ENCODE measurements around the gene RITA1. TPM values are rescaled to one million over a fixed set of nuclear protein-coding genes. Genes with fewer than 3 reads are reported as not detected.

Gene RITA1
- total RNA-seq, 3 donors from 2014 or later: 13.0 to 17.0 (median 14.9) TPM

GRCh38 chr12:113163030-113163360 lies 22.5 kb upstream of the RITA1 start:
- intact Hi-C loops (cut with DNase I, micrococcal nuclease): no loop called here

GRCh38 chr12:113164014-113164413 lies 21.5 kb upstream of the RITA1 start:
- DNase-seq: no peak
- no peak for TF ChIP-seq CTCF (IDR thresholded peaks at IDR 0.05)
- no peaks in the 10 kb centered on the region for H3K36me3 ChIP-seq (ENCODE audit: low read depth)
- ATAC-seq: no peak
- intact Hi-C loops (cut with DNase I, micrococcal nuclease): no loop called here
- no peak overlapping the region for H3K4me3 ChIP-seq
- H3K9me3 ChIP-seq: no peaks in the 10 kb centered on the region
- H3K4me1 ChIP-seq (ENCODE audit: low read depth): no peaks in the 10 kb centered on the region

More at GRCh38 chr12:113163030-113163360, 22.5 kb upstream of the RITA1 start:
- no peaks in the 10 kb centered on the region for H3K9me3 ChIP-seq
- ATAC-seq (no peak), DNase-seq (no peak)
- TF ChIP-seq CTCF (IDR thresholded peaks at IDR 0.05): no peak
- H3K36me3 ChIP-seq (ENCODE audit: low read depth): no peaks in the 10 kb centered on the region
- no peaks in the 10 kb centered on the region for H3K4me1 ChIP-seq (ENCODE audit: low read depth)
- no peak overlapping the region for H3K4me3 ChIP-seq

GRCh38 chr12:113165521-113166450 lies 19.7 kb upstream of the RITA1 start:
- Histone ChIP-seq H3K4me1 (ENCODE audit: low read depth) (no peaks in the 10 kb centered on the region), H3K9me3 (no peaks in the 10 kb centered on the region), H3K36me3 (ENCODE audit: low read depth) (no peaks in the 10 kb centered on the region), H3K4me3 (no peak overlapping the region)
- ATAC-seq: no peak
- intact Hi-C loops (cut with DNase I, micrococcal nuclease): no loop called here
- no peak for TF ChIP-seq CTCF (IDR thresholded peaks at IDR 0.05)
- no peak for DNase-seq

- no peaks in the 10 kb centered on the region for H3K36me3 ChIP-seq (ENCODE audit: low read depth)
- H3K4me3 ChIP-seq: no peak overlapping the region
These were observed 17.7 kb upstream of the RITA1 start for GRCh38 chr12:113167868-113168267.

GRCh38 chr12:113169697-113170096 lies 15.8 kb upstream of the RITA1 start:
- ATAC-seq (no peak), DNase-seq (peak in 1 of 3 donors; percentile 34)
- no peaks in the 10 kb centered on the region for H3K36me3 ChIP-seq (ENCODE audit: low read depth)
- H3K4me3 ChIP-seq: no peak overlapping the region
- no peaks in the 10 kb centered on the region for H3K4me1 ChIP-seq (ENCODE audit: low read depth)
- intact Hi-C loops (cut with DNase I, micrococcal nuclease): loop anchor here (10.0 kb wide), 1 partner anchor 125 kb away; no protein-coding TSS in a partner anchor
- TF ChIP-seq CTCF (IDR thresholded peaks at IDR 0.05): no peak
- H3K9me3 ChIP-seq: no peaks in the 10 kb centered on the region

More at GRCh38 chr12:113167868-113168267, 17.7 kb upstream of the RITA1 start:
- Histone ChIP-seq H3K9me3 (no peaks in the 10 kb centered on the region), H3K4me1 (ENCODE audit: low read depth) (no peaks in the 10 kb centered on the region)
- DNase-seq: no peak
- TF ChIP-seq CTCF (IDR thresholded peaks at IDR 0.05): no peak
- ATAC-seq: no peak
- intact Hi-C loops (cut with DNase I, micrococcal nuclease): no loop called here
